Lower lobe of right lung (tissue), 2 donors: Measurements from ENCODE around the gene PTPRE. TPM values are rescaled to one million over a fixed set of nuclear protein-coding genes. Genes with fewer than 3 reads are reported as not detected.

Experiments
- ATAC-seq, 2 donors: fragments of 200-7000 bp; cut with Tn5 transposase; one replicate each; pipeline ENCODE4 v1.9.1; 2020 to 2022; ENCODE audit warnings: mild to moderate bottlenecking in 2 of 2, moderate library complexity in 2 of 2
- DNase-seq: peaks from one replicate; pipeline ENCODE4 v3.0.0-alpha.2; 2020
- H3K27ac ChIP-seq: fragments of 200-600 bp; one replicate; pipeline ENCODE4 v1.8.0; 2022
- H3K27me3 ChIP-seq: fragments of 200-600 bp; one replicate; pipeline ENCODE4 v1.8.0; 2022; ENCODE audit warnings: low read depth
- H3K36me3 ChIP-seq: fragments of 200-600 bp; one replicate; pipeline ENCODE4 v1.8.0; 2022; ENCODE audit warnings: mild to moderate bottlenecking
- H3K4me1 ChIP-seq: fragments of 200-600 bp; one replicate; pipeline ENCODE4 v1.8.0; 2022
- H3K4me3 ChIP-seq: fragments of 200-600 bp; one replicate; pipeline ENCODE4 v1.8.0; 2022; ENCODE audit warnings: mild to moderate bottlenecking
- H3K9me3 ChIP-seq: fragments of 200-600 bp; one replicate; pipeline ENCODE4 v1.8.0; 2022
- CTCF ChIP-seq: fragments of 200-600 bp; IDR thresholded peaks from one replicate; pipeline ENCODE4 v1.8.0; 2022; ENCODE audit warnings: antibody characterized with exemption, mild to moderate bottlenecking
- intact Hi-C: fragments of 100-400 bp; cut with DNase I; formaldehyde crosslinking; loops from one replicate; pipeline ENCODE4 v1.11.0; 2022
- total RNA-seq: library from RNA; stranded (reverse); fragmentation: NEBNext Ultra II Directional; extraction: Animal tissue kit (Norgen Biotek cat#: 25700); gene quantifications from one replicate; pipeline ENCODE4 v1.2.1, GENCODE V29; 2021
- donor health status: DM: no; HTN: yes; CAD: no; lungs with severe emphysema.

The PTPRE gene
- total RNA-seq, 1 donor from 2014 or later = 60.5 TPM

GRCh38 chr10:128068398-128069285, 161.7 kb downstream of the PTPRE start:
- Histone ChIP-seq H3K27me3 (no peaks in the 10 kb centered on the region), H3K9me3 (no peaks in the 10 kb centered on the region), H3K27ac (no peak overlapping the region), H3K36me3 (peaks cover 97% of the 10 kb centered on the region), H3K4me1 (peaks cover 31% of the 10 kb centered on the region), H3K4me3 (no peak overlapping the region)
- DNase-seq (no peak), ATAC-seq (no peak)
- no peak for TF ChIP-seq CTCF
- intact Hi-C loops = no loop called here

- Histone ChIP-seq H3K36me3 (peaks cover 99% of the 10 kb centered on the region), H3K4me3 (no peak overlapping the region), H3K4me1 (peaks cover 23% of the 10 kb centered on the region), H3K27me3 (no peaks in the 10 kb centered on the region), H3K27ac (no peak overlapping the region), H3K9me3 (no peaks in the 10 kb centered on the region)
- intact Hi-C loops = no loop called here
- DNase-seq (peak; percentile 70), ATAC-seq (peak; percentile 71 to 74)
- peak; percentile 79 for TF ChIP-seq CTCF
These were observed 162.6 kb downstream of the PTPRE start for GRCh38 chr10:128069351-128070051.

DNA sequence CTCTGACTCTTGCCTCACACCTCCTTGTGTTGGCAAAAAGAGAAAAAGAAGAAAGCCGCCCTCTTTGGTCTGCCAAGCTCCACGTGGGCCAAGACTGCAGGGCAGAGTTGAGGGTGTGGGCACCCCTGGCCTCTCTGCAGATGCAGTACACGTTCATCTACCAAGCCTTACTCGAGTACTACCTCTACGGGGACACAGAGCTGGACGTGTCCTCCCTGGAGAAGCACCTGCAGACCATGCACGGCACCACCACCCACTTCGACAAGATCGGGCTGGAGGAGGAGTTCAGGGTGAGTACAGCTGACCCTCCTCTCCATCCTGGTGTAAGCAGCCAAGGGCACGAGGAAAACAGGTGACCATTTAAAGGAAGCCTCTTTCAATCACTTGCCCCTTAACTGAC, 163.3 kb downstream of the PTPRE start:
- Histone ChIP-seq H3K27ac (no peak overlapping the region), H3K4me3 (no peak overlapping the region), H3K9me3 (no peaks in the 10 kb centered on the region), H3K4me1 (peaks cover 16% of the 10 kb centered on the region), H3K36me3 (peaks cover 99% of the 10 kb centered on the region), H3K27me3 (no peaks in the 10 kb centered on the region)
- no peak for TF ChIP-seq CTCF
- intact Hi-C loops = no loop called here
- no peak for DNase-seq
- ATAC-seq = no peak

GRCh38 chr10:128070721-128071416, 164.0 kb downstream of the PTPRE start:
- intact Hi-C loops = no loop called here
- Histone ChIP-seq H3K36me3 (peaks cover 99% of the 10 kb centered on the region), H3K4me1 (peaks cover 9% of the 10 kb centered on the region), H3K27me3 (no peaks in the 10 kb centered on the region), H3K27ac (no peak overlapping the region), H3K4me3 (no peak overlapping the region), H3K9me3 (no peaks in the 10 kb centered on the region)
- ATAC-seq (no peak), DNase-seq (no peak)
- no peak for TF ChIP-seq CTCF

DNA sequence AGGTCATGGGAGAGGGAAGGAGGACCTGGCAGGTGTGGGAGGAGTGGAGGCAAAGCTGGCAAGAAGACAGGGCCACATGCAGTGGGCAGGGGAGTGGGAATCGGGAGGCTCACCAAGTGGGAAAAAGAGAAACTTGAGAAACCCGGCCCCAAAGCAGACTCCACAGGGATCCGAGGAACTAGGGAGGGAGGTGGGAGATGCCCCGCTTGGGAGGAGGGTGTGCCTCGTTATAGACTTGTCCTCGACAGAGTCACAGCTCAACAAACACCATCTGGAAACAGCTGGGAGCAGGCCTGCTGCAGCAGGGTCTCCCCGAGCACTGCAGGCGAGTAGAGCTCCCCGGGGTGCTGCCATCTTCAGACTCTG, 164.5 kb downstream of the PTPRE start:
- peaks cover 4% of the 10 kb centered on the region for H3K4me1 ChIP-seq
- no peak overlapping the region for H3K27ac ChIP-seq
- ATAC-seq = no peak
- intact Hi-C loops = no loop called here
- H3K36me3 ChIP-seq = peaks cover 99% of the 10 kb centered on the region
- no peak for DNase-seq
- TF ChIP-seq CTCF = no peak
- H3K9me3 ChIP-seq = no peaks in the 10 kb centered on the region
- no peak overlapping the region for H3K4me3 ChIP-seq
- H3K27me3 ChIP-seq = no peaks in the 10 kb centered on the region
